ENCODE results near the gene ZNF516.

ZNF516 gene

GRCh38 chr18:76455003-76455676 lies 39.9 kb downstream of the ZNF516 start:
- DNase-seq, result no peak

GRCh38 chr18:76454418-76454817 lies 40.6 kb downstream of the ZNF516 start:
- DNase-seq, result no peak

GRCh38 chr18:76453932-76454331 lies 41.1 kb downstream of the ZNF516 start:
- DNase-seq, result no peak

- DNase-seq, result no peak
Observed at GRCh38 chr18:76453057-76453561, 41.9 kb downstream of the ZNF516 start.

GRCh38 chr18:76452357-76452756 lies 42.7 kb downstream of the ZNF516 start:
- no peak for DNase-seq

GRCh38 chr18:76451396-76452331 lies 43.4 kb downstream of the ZNF516 start:
- no peak for DNase-seq

GRCh38 chr18:76450452-76451395 lies 44.3 kb downstream of the ZNF516 start:
- no peak for DNase-seq

GRCh38 chr18:76449111-76449453 lies 46.0 kb downstream of the ZNF516 start:
- DNase-seq, result no peak

GRCh38 chr18:76448256-76449110 lies 46.6 kb downstream of the ZNF516 start:
- no peak for DNase-seq

- no peak for DNase-seq
Observed at GRCh38 chr18:76447258-76447890, 47.7 kb downstream of the ZNF516 start.

- DNase-seq, result no peak
Observed at GRCh38 chr18:76446321-76447257, 48.5 kb downstream of the ZNF516 start.

- DNase-seq, result no peak
Observed at GRCh38 chr18:76445741-76446232, 49.3 kb downstream of the ZNF516 start.

GRCh38 chr18:76445275-76445674 lies 49.8 kb downstream of the ZNF516 start:
- no peak for DNase-seq

GRCh38 chr18:76444446-76445105 lies 50.5 kb downstream of the ZNF516 start:
- DNase-seq, result no peak

GRCh38 chr18:76443519-76444445 lies 51.3 kb downstream of the ZNF516 start:
- DNase-seq, result no peak

GRCh38 chr18:76442413-76443171 lies 52.5 kb downstream of the ZNF516 start:
- DNase-seq, result no peak

GRCh38 chr18:76441668-76442412 lies 53.2 kb downstream of the ZNF516 start:
- no peak for DNase-seq

Data from stimulated activated CD4-positive, alpha-beta T cell treated with anti-CD3 and anti-CD28 coated beads, Interleukin-4, amount 100 ng/mL, for 24 hours (primary cell).